Pons (tissue), 1 donor: Measurements from ENCODE around the gene ICE1.
"Not testable (repeated sequence)": the region's sequence is repeated elsewhere in the genome, so short reads cannot be mapped to it uniquely, and the experiment has no call there.

Source experiments
- DNase-seq: peaks from one replicate; pipeline ENCODE4 v3.0.0-alpha.2; 2016; ENCODE audit warnings: low spot score

Gene ICE1

GRCh38 chr5:5492087-5492933, 69.8 kb downstream of the ICE1 start:
- DNase-seq, result peak; percentile 52

GRCh38 chr5:5492934-5493271, 70.4 kb downstream of the ICE1 start:
- not testable (repeated sequence) for DNase-seq

GRCh38 chr5:5494489-5495402, 72.3 kb downstream of the ICE1 start:
- DNase-seq, result no peak

- DNase-seq, result peak; percentile 73
Observed at GRCh38 chr5:5497152-5497788, 74.8 kb downstream of the ICE1 start.

GRCh38 chr5:5499442-5499841, 77.0 kb downstream of the ICE1 start:
- DNase-seq, result no peak

- DNase-seq, result no peak
Observed at GRCh38 chr5:5504325-5504724, 81.8 kb downstream of the ICE1 start.

- no peak for DNase-seq
Observed at GRCh38 chr5:5505815-5506214, 83.3 kb downstream of the ICE1 start.

- DNase-seq, result peak; percentile 20
Observed at GRCh38 chr5:5508391-5508790, 85.9 kb downstream of the ICE1 start.

- no peak for DNase-seq
Observed at GRCh38 chr5:5511904-5512416, 89.5 kb downstream of the ICE1 start.

- no peak for DNase-seq
Observed at GRCh38 chr5:5512543-5512942, 90.1 kb downstream of the ICE1 start.

- not testable (repeated sequence) for DNase-seq
Observed at GRCh38 chr5:5520622-5521021, 98.1 kb downstream of the ICE1 start.

GRCh38 chr5:5521029-5521428, 98.6 kb downstream of the ICE1 start:
- DNase-seq, result no peak

- DNase-seq, result no peak
Observed at GRCh38 chr5:5521478-5521877, 99.0 kb downstream of the ICE1 start.

GRCh38 chr5:5522336-5522735, 99.9 kb downstream of the ICE1 start:
- no peak for DNase-seq

GRCh38 chr5:5523066-5523505, 100.6 kb downstream of the ICE1 start:
- no peak for DNase-seq

- DNase-seq, result no peak
Observed at GRCh38 chr5:5524327-5524726, 101.8 kb downstream of the ICE1 start.

GRCh38 chr5:5531371-5531770, 108.9 kb downstream of the ICE1 start:
- no peak for DNase-seq

- DNase-seq, result no peak
Observed at GRCh38 chr5:5532306-5533076, 110.0 kb downstream of the ICE1 start.

GRCh38 chr5:5533927-5534326, 111.5 kb downstream of the ICE1 start:
- no peak for DNase-seq

- DNase-seq, result no peak
Observed at GRCh38 chr5:5534333-5534732, 111.9 kb downstream of the ICE1 start.

- DNase-seq, result no peak
Observed at GRCh38 chr5:5536871-5537270, 114.4 kb downstream of the ICE1 start.

GRCh38 chr5:5537426-5537825, 114.9 kb downstream of the ICE1 start:
- DNase-seq, result no peak
